ENCODE measurements around the gene CUEDC1. TPM values are rescaled to one million over a fixed set of nuclear protein-coding genes. Genes with fewer than 3 reads are reported as not detected.
A peak's percentile ranks its signal among the peaks of the same experiment; 100 is the strongest.

The CUEDC1 gene
- total and polyA plus RNA-seq, 2 of the 13 experiments (the other 11 are each of a cell fraction or from before 2014, with no cell fraction given), result 7.4 to 12.9 TPM

- TF ChIP-seq MEIS1 (CRISPR knock-in tag; IDR thresholded peaks at IDR 0.05; ENCODE audit: borderline replicate concordance), result peak; percentile 47; the same call in 1 of the 2 replicates
- TF ChIP-seq SIN3B (IDR thresholded peaks at IDR 0.05; ENCODE audit: low read length), result no peak
- TF ChIP-seq ZNF350 (CRISPR knock-in tag; IDR thresholded peaks at IDR 0.05; ENCODE audit: borderline replicate concordance, low read depth), result 0 out of 2 replicates have a peak, but pooled peaks have one; percentile 85
- 0 out of 2 replicates have a peak, but pooled peaks have one; percentile 56 for TF ChIP-seq TRIM24 (CRISPR knock-in tag; IDR thresholded peaks at IDR 0.05)
- TF ChIP-seq SPEN (CRISPR knock-in tag; IDR thresholded peaks at IDR 0.05; ENCODE audit: low read depth), result 0 out of 2 replicates have a peak, but pooled peaks have one; percentile 39
- no peak for TF ChIP-seq BRF2 (CRISPR knock-in tag; IDR thresholded peaks at IDR 0.05)
- TF ChIP-seq UBTF (CRISPR knock-in tag; IDR thresholded peaks at IDR 0.05), result no peak; the same call in 1 of the 2 replicates
- TF ChIP-seq ZNF512B (CRISPR knock-in tag; IDR thresholded peaks at IDR 0.05; ENCODE audit: borderline replicate concordance), result no peak
- peak; percentile 53; the same call in 1 of the 2 replicates for TF ChIP-seq ZBTB7A (CRISPR knock-in tag; IDR thresholded peaks at IDR 0.05)
- no peak for TF ChIP-seq ZNF530 (CRISPR knock-in tag; IDR thresholded peaks at IDR 0.05; ENCODE audit: low read depth)
- TF ChIP-seq ZNF280B (CRISPR knock-in tag; IDR thresholded peaks at IDR 0.05; ENCODE audit: borderline replicate concordance), result peak; percentile 90; the same call in 1 of the 2 replicates
- TF ChIP-seq KDM2A (CRISPR knock-in tag; IDR thresholded peaks at IDR 0.05; ENCODE audit: borderline replicate concordance, low read depth), result peak; percentile 73
- peak; percentile 39; the same call in 1 of the 2 replicates for TF ChIP-seq ZNF619 (CRISPR knock-in tag; IDR thresholded peaks at IDR 0.05)
- peak; percentile 46; the same call in 1 of the 2 replicates for TF ChIP-seq EEA1 (CRISPR knock-in tag; IDR thresholded peaks at IDR 0.05; ENCODE audit: borderline replicate concordance)
- no peak for TF ChIP-seq EZH2 (conservative IDR thresholded peaks at IDR 0.05; ENCODE audit: low read depth, low read length)
- TF ChIP-seq ZNF501 (CRISPR knock-in tag; IDR thresholded peaks at IDR 0.05), result peak; percentile 82
- TF ChIP-seq MAFF (IDR thresholded peaks at IDR 0.05; ENCODE audit: low read depth, low read length), result 0 out of 2 replicates have a peak, but pooled peaks have one; percentile 12
- TF ChIP-seq ZNF678 (CRISPR knock-in tag; IDR thresholded peaks at IDR 0.05), result no peak
Measured at GRCh38 chr17:57892146-57892819, 62.9 kb downstream of the CUEDC1 start (continued).

Data from HepG2 (cell line).